SU-DHL-6 (cell line): ENCODE data around the gene AFM.

Source experiments
- CTCF ChIP-seq: fragments of 200-600 bp; sonication (generic); IDR thresholded peaks from one replicate; pipeline ENCODE4 v1.5.1; 2017; ENCODE audit warnings: antibody characterized with exemption, mild to moderate bottlenecking, low read length, moderate library complexity; ENCODE audit not compliant: insufficient read depth, poor library complexity, severe bottlenecking
- EZH2phosphoT487 ChIP-seq: fragments of 200-600 bp; sonication (generic), shearing (Covaris generic); conservative IDR thresholded peaks from 2 replicates; pipeline ENCODE4 v1.6.1; 2018; ENCODE audit warnings: mild to moderate bottlenecking, antibody characterized with exemption, low read length, moderate library complexity, mixed read lengths

- TF ChIP-seq CTCF (peak; percentile 44), EZH2phosphoT487 (no peak)
Observed at GRCh38 chr4:73446336-73446938, 35.1 kb upstream of the AFM start.
